NCI-H2227 (cell line): ENCODE results near the gene KRT2.
A peak's percentile ranks its signal among the peaks of the same experiment; 100 is the strongest.

Experiments used
- DNase-seq: peaks from one replicate; lab custom pipeline; 2025; ENCODE audit not compliant: unreplicated experiment; lab: John Stamatoyannopoulos, UW

Gene KRT2

GRCh38 chr12:52651726-52652261 lies at the start of gene KRT2:
KRT2 (minus strand) TSS chr12:52652211; CDS start chr12:52652142, 69 bp downstream.
- no peak for DNase-seq

GRCh38 chr12:52701281-52701680 lies 49.3 kb upstream of the KRT2 start:
- no peak for DNase-seq

DNA sequence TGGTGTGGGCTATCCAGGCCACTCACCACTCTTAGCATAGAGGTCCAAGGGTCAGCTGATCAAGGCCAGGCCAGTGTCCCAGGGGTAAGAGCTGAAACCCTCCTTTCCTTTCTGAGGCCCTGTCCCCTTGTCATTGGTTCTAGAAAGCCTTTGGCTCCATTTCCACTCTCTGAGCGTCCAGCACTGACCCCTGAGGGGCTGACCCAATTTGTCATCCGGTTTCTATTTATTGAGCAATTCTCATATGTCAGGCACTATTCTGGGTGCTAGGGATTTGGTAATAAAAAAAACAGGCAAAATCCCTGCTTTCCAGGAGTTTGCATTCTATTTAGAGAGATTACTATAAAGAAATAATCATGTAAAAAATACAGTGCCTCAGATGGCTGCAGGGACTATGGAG lies 47.9 kb upstream of the KRT2 start:
- no peak for DNase-seq

GRCh38 chr12:52699373-52699772 lies 47.4 kb upstream of the KRT2 start:
- DNase-seq = no peak

DNA sequence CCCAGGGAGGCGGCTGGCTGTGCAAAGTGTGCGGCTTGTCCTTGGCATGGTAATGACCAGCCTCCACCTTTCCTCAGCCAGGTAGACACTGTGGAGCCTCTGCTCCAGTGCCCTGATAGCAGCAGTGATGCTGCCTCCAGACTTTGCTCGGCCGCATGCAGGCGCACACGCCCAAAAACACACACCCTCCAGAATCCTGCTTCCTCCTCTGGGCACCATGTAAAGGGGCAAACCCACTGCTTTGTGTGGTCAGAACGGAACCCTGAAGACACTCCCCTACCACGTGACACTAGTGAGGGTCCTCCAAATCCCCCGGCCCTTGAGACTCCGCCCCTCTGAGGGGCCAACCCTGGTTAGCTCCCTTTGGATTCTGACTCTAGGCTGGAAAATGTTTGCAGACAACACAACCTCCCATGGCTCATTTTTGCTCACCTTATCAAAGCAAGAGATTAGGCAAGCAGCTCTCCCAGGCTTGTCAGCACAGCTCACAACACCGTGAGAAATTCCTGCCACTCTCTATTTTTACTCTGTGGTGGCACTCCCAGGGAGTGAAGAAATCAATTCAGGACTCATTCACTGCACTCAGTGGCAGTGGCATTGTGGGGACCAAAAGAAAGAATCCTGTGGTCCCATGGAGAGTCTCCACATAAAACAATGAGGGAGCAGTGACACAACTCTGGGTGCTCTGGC lies 46.8 kb upstream of the KRT2 start:
- no peak for DNase-seq

GRCh38 chr12:52697058-52697582 lies 45.1 kb upstream of the KRT2 start:
- DNase-seq = no peak

DNA sequence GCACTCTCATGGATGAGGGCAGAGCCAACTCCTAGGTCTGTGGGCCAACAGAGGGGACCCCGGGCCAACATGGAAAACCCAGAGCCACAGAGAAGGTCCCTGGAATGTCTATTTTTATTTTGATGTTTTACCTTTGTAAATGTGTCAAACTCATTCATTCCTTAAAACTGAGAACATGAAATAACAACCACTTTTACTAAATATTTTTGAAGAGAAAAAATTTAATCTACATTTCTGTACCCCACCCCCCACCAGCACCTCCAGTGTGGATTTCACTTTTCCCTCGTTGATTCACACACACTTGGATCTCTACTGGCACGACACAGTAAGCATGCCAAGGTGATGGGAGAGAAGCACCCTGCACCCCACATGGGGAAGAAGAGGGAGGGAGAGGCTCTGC lies 44.6 kb upstream of the KRT2 start:
- DNase-seq = no peak

DNA sequence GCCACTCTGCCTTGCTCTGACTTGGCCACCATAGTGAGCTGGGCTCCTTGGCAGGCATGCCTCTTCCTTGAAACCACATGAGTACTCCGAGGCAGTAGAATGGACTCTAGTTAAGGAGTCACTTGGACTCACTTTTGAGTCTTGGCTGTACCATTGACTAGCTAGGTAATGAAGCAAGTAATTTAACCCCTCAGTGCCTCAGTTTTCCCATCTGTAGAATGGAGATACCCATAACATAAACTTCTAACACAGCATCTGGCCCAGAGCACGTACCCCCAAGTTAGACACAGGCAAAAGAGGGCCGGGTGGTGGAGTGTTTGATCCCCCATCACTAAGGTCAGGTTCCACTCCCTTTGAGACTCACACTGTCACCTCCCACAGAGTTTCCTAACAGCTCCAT lies 43.0 kb upstream of the KRT2 start:
- no peak for DNase-seq

DNA sequence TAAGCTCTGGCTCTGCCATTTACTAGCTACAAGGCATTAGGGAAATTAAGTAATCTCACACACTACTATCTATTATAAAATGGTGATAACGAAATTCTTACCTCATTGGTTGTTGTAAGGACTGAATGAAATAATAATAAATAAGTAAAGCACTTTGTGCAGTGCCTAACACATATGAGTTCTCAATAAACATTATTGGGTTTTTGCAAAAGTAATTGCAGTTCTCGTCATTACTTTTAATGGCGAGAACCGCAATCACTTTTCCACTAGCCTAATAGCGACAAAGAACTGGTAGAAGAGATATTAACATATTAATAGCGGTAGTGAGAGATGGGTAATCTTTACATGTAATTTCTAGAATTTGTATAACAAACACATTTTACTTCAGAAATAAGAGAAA lies 42.1 kb upstream of the KRT2 start:
- no peak for DNase-seq

GRCh38 chr12:52693261-52693660 lies 41.2 kb upstream of the KRT2 start:
- DNase-seq = no peak

DNA sequence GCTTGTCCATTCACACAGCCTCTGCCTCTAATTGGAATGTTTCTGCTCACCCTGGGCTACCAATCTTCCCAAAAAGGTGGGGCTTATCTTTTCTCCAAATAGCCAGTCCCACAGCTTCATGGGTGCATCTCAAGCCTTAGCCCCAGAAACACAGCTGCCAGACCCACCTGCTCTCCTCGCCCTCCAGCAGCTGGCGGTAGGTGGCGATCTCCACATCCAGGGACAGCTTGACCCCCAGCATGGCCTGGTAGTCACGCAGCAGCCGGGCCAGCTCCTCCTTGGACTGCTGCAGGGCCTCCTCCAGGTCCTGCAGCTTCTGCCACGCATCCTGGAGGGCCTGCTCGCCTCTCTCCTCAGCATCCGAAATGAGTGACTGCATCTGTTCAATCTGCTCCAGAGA lies 40.2 kb upstream of the KRT2 start:
- DNase-seq = no peak

DNA sequence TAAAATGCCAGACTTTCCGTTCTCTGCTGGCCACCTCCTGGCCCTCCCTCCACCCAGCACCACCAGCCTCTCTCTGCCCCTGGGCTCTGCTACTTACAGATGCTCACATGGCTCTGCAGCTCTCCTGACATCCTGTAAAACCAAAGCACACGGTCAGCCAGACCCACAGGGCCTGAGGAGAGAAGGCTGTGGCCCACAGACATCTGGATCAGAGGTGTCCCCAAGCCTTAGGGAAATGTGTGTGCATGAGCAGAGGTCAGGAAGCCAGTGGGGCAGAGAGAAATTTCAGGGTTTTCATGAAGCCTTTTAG lies 39.8 kb upstream of the KRT2 start:
- no peak for DNase-seq

GRCh38 chr12:52691076-52691840 lies 39.2 kb upstream of the KRT2 start:
- peak; percentile 40 for DNase-seq

DNA sequence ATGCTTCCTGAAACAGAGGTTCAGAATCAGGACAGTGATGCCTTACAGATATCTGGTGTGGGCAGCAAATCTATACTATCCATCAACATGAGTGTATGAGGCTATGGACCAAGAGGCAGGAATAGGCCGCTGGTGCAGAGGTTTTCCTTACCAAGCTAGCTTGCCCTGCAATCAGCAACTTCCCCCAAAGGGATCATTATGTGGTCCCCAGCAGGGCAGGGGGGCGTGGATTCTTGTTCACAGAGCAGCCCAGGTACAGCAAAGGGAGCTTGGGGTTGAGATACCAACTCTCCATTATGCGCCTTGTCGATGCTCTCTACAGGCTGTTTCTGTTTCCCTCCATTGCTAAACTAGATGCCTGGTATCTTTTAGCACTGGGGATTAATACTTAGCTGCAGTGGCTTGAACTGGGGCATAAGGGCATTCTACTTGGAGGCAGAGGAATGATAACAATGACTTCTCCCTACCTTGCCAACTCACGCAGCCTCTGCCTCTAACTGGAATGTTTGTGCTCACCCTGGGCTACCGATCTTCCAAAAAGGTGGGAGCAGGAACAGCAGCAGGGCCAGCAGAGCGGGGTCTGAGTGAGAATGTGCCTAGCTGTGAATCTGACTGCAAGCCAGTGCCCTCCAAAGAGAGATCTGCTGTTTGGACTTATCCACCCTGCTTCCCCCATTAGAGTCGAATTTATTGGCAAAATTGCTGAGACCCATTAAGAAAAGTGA lies 38.5 kb upstream of the KRT2 start:
- DNase-seq = no peak

GRCh38 chr12:52689936-52690335 lies 37.9 kb upstream of the KRT2 start:
- no peak for DNase-seq

GRCh38 chr12:52689239-52689638 lies 37.2 kb upstream of the KRT2 start:
- no peak for DNase-seq

- no peak for DNase-seq
Measured at GRCh38 chr12:52688481-52688880, 36.5 kb upstream of the KRT2 start.

- no peak for DNase-seq
Measured at GRCh38 chr12:52687497-52688385, 35.7 kb upstream of the KRT2 start.

DNA sequence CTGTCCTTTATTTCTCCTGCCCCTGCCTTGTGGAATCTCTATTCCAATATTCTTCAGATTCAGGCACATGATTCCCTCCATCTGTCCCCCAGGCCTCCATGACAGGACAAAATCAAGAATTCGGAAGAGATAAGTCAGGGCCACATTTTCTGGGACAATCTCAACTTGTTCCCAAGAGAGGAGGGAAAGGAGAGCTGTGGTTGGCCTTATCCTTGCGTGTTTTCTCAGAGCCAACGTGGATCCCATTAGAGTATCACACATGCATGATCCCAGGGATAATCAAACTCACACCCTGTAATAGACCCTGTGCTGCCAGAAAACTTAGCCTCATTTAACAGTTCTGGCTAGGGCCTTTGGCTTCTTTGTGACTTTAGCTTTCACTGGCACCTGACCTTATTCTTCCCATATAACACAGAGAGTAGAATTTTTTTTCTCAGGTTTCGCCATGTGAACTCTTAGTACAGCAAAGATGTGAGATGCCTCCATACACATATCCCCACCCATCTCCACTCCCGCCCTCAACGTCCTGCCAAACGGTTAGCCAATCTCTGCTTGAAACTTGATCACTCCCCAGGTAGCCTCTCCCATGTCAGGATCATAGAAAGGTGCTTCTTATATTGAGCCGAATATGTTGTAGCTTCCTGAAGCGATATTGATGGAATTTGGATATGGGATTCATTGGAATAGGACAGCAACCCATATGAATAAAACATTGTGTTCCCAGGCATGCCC lies 34.9 kb upstream of the KRT2 start:
- DNase-seq = no peak

DNA sequence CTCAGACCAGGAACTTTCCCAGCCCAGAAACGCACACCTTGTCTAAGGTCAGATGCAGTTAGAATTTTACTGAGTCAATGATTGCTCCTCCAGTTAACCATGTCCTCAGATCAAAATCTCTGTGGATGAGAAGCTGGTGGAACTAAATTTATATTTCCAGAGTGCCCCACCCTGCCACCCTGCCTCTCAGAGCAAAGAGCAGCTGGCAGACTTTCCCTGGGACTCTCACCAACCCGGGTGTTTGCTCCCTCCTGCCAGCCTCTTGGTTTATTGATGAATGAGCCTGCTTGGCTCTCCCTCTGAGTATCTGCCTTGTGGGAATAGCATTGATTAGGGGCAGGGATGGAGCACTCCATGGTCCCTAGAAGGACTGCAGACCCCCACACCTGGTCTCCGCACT lies 34.1 kb upstream of the KRT2 start:
- DNase-seq = no peak
